CD4-positive, alpha-beta T cell treated with Interleukin-1 beta for 1 hour (primary cell): ENCODE results near the gene TMSB15B.
"Not testable (repeated sequence)": the region's sequence is repeated elsewhere in the genome, so short reads cannot be mapped to it uniquely, and the experiment has no call there.

Source experiments
- DNase-seq, 2 donors: peaks; one replicate each; pipeline ENCODE4 v3.0.0-alpha.2; 2020 to 2022

TMSB15B gene

GRCh38 chrX:103962411-103963278 lies at the start of gene TMSB15B:
TSS of gene TMSB15B (plus strand) at chrX:103962627.
- not testable (repeated sequence) for DNase-seq

GRCh38 chrX:103913356-103914020 lies 48.9 kb upstream of the TMSB15B start:
- DNase-seq, result no peak

GRCh38 chrX:103918050-103918449 lies 44.4 kb upstream of the TMSB15B start:
- DNase-seq, result peak; percentile 32 to 52

GRCh38 chrX:103918571-103919269 lies 43.7 kb upstream of the TMSB15B start:
- DNase-seq, result peak; percentile 33 to 52

GRCh38 chrX:103919270-103919637 lies 43.2 kb upstream of the TMSB15B start:
- DNase-seq, result peak; percentile 21 to 44

- DNase-seq, result not testable (repeated sequence)
These were observed 41.9 kb upstream of the TMSB15B start for GRCh38 chrX:103920515-103920914.

- no peak for DNase-seq
These were observed 35.4 kb upstream of the TMSB15B start for GRCh38 chrX:103927030-103927429.

- no peak for DNase-seq
These were observed 34.8 kb upstream of the TMSB15B start for GRCh38 chrX:103927633-103928032.

- DNase-seq, result no peak
These were observed 30.3 kb upstream of the TMSB15B start for GRCh38 chrX:103932133-103932532.

- not testable (repeated sequence) for DNase-seq
These were observed 22.2 kb upstream of the TMSB15B start for GRCh38 chrX:103940257-103940656.

GRCh38 chrX:103941201-103941975 lies 21.0 kb upstream of the TMSB15B start:
- peak in 1 of 2 donors; percentile 41 for DNase-seq

- no peak for DNase-seq
These were observed 12.9 kb upstream of the TMSB15B start for GRCh38 chrX:103949506-103949905.

GRCh38 chrX:103953353-103953752 lies 9.1 kb upstream of the TMSB15B start:
- DNase-seq, result no peak

- no peak for DNase-seq
These were observed 8.2 kb upstream of the TMSB15B start for GRCh38 chrX:103954259-103954658.

- DNase-seq, result not testable (repeated sequence)
These were observed 1.8 kb upstream of the TMSB15B start for GRCh38 chrX:103960599-103960998.

- DNase-seq, result not testable (repeated sequence)
These were observed 21.1 kb downstream of the TMSB15B start for GRCh38 chrX:103983508-103983907.

- DNase-seq, result no peak
These were observed 36.8 kb downstream of the TMSB15B start for GRCh38 chrX:103999234-103999633.

- no peak for DNase-seq
These were observed 46.4 kb downstream of the TMSB15B start for GRCh38 chrX:104008831-104009230.

- DNase-seq, result no peak
These were observed 50.7 kb downstream of the TMSB15B start for GRCh38 chrX:104013158-104013557.

- no peak for DNase-seq
These were observed 51.2 kb downstream of the TMSB15B start, which contains the start of gene H2BW1 for GRCh38 chrX:104013606-104014005. TSS of gene H2BW1 (minus strand) at chrX:104013708. CDS start at chrX:104013576, 132 bp downstream.

GRCh38 chrX:104015576-104015975 lies 53.1 kb downstream of the TMSB15B start:
- not testable (repeated sequence) for DNase-seq
